SK-N-SH (cell line): Measurements from ENCODE around the gene YIPF5. TPM values are rescaled to one million over a fixed set of nuclear protein-coding genes. Genes with fewer than 3 reads are reported as not detected.

Experiments used
- CTCF ChIA-PET: fragments of 300-600, 350-600 bp; formaldehyde crosslinking; extraction: SDS; loops from one replicate; lab custom pipeline; 2021; lab: Yijun Ruan, JAX
- POLR2A ChIA-PET: fragments of 350-600 bp; sonication (Branson Sonifier 250); formaldehyde crosslinking; extraction: SDS; loops from one replicate; lab custom pipeline; 2020; ENCODE audit warnings: antibody characterized with exemption, inconsistent platforms; lab: Yijun Ruan, JAX
- DNase-seq: peaks from one replicate; pipeline ENCODE4 v3.0.0; 2012
- H2AFZ ChIP-seq: fragments of 200-600 bp; sonication (generic); 2 replicates; pipeline ENCODE4 v1.8.1; 2016; ENCODE audit warnings: antibody characterized with exemption, mild to moderate bottlenecking, low read depth
- H3F3A ChIP-seq: fragments of 200-600 bp; sonication (generic); replicated peaks from 2 replicates; pipeline ENCODE3; 2016; ENCODE audit warnings: antibody characterized with exemption, mild to moderate bottlenecking; ENCODE audit not compliant: insufficient read depth
- H3K27ac ChIP-seq, 2 experiments: fragments of 200-500 bp in 1 of 2; fragments of 200-600 bp in 1 of 2; sonication (Bioruptor generic) in 1 of 2; sonication (generic), shearing (Covaris generic) in 1 of 2; 2 replicates each; pipeline versions ENCODE4 v1.5.1 to v1.6.1; 2014 to 2016; ENCODE audit warnings: low read depth in 2 of 2, inconsistent platforms in 1 of 2, low read length in 1 of 2, mild to moderate bottlenecking in 1 of 2, mixed read lengths in 1 of 2
- H3K27me3 ChIP-seq: fragments of 200-600 bp; sonication (generic), shearing (Covaris generic); 2 replicates; pipeline ENCODE4 v1.6.1; 2016; ENCODE audit warnings: mixed run types; ENCODE audit not compliant: insufficient read depth
- H3K36me3 ChIP-seq, 2 experiments: fragments of 200-500 bp in 1 of 2; fragments of 200-600 bp in 1 of 2; sonication (Bioruptor generic) in 1 of 2; sonication (generic) in 1 of 2; replicated peaks in 1 of 2; 2 replicates each; pipeline versions ENCODE3 to v1.5.1; 2014 to 2016; ENCODE audit warnings: low read length in 1 of 2, mild to moderate bottlenecking in 1 of 2; ENCODE audit not compliant: insufficient read depth in 2 of 2, control insufficient read depth in 1 of 2
- H3K4me1 ChIP-seq, 2 experiments: fragments of 200-500 bp in 1 of 2; fragments of 200-600 bp in 1 of 2; sonication (Bioruptor generic) in 1 of 2; sonication (generic), shearing (Covaris generic) in 1 of 2; 2 replicates each; pipeline versions ENCODE4 v1.5.1 to v1.6.1; 2014 to 2016; ENCODE audit warnings: low read depth in 1 of 2, low read length in 1 of 2, mixed run types in 1 of 2; ENCODE audit not compliant: insufficient read depth in 2 of 2, control insufficient read depth in 1 of 2
- H3K4me2 ChIP-seq: fragments of 200-600 bp; sonication (generic), shearing (Covaris generic); 2 replicates; pipeline ENCODE4 v1.6.1; 2017; ENCODE audit warnings: mixed run types
- H3K4me3 ChIP-seq, 2 experiments: fragments of 200-500 bp in 1 of 2; fragments of 200-600 bp in 1 of 2; sonication (Bioruptor generic) in 1 of 2; sonication (generic), shearing (Covaris generic) in 1 of 2; 2 replicates each; pipeline versions ENCODE4 v1.5.1 to v1.8.1; 2014 to 2016; ENCODE audit warnings: low read depth in 2 of 2, inconsistent platforms in 1 of 2, low read length in 1 of 2, mild to moderate bottlenecking in 1 of 2, mixed read lengths in 1 of 2, moderate library complexity in 1 of 2
- H3K79me2 ChIP-seq: fragments of 200-600 bp; sonication (generic); 2 replicates; pipeline ENCODE4 v1.8.1; 2017; ENCODE audit warnings: mild to moderate bottlenecking; ENCODE audit not compliant: insufficient read depth
- H3K9ac ChIP-seq: fragments of 200-600 bp; sonication (generic); 2 replicates; pipeline ENCODE4 v1.6.1; 2017; ENCODE audit warnings: mixed run types
- H3K9me2 ChIP-seq: fragments of 200-600 bp; sonication (generic); 2 replicates; pipeline ENCODE4 v1.6.1; 2017; ENCODE audit warnings: mixed run types
- H3K9me3 ChIP-seq: fragments of 200-600 bp; sonication (generic); 2 replicates; pipeline ENCODE4 v1.6.1; 2017; ENCODE audit warnings: mixed run types, mild to moderate bottlenecking, moderate library complexity
- H4K20me1 ChIP-seq: fragments of 200-600 bp; sonication (generic); 2 replicates; pipeline ENCODE4 v1.6.1; 2017; ENCODE audit warnings: mild to moderate bottlenecking, mixed run types; ENCODE audit not compliant: insufficient read depth
- EZH2phosphoT487 ChIP-seq: fragments of 200-600 bp; sonication (generic); IDR thresholded peaks from 2 replicates; pipeline ENCODE4 v1.6.1; 2017; ENCODE audit warnings: low read depth, mixed run types, mild to moderate bottlenecking, antibody characterized with exemption, moderate library complexity, borderline replicate concordance
- IRF3 ChIP-seq: fragments of 150-350 bp; IDR thresholded peaks from 2 replicates; pipeline ENCODE4 v1.6.1; 2016; ENCODE audit warnings: mild to moderate bottlenecking, low read depth, low read length
- MAX ChIP-seq: IDR thresholded peaks from 2 replicates; pipeline ENCODE4 v1.4.0; 2012; ENCODE audit warnings: low read depth
- MXI1 ChIP-seq: IDR thresholded peaks from 2 replicates; pipeline ENCODE4 v1.6.1; 2012; ENCODE audit warnings: mild to moderate bottlenecking, low read depth, low read length, improper control_type of control experiment
- NFIC ChIP-seq: IDR thresholded peaks from 2 replicates; pipeline ENCODE4 v1.4.0; 2012; ENCODE audit warnings: borderline replicate concordance
- POLR2AphosphoS5 ChIP-seq: IDR thresholded peaks from 2 replicates; pipeline ENCODE4 v1.6.1; 2012; ENCODE audit warnings: low read depth, low read length
- RAD21 ChIP-seq: IDR thresholded peaks from 2 replicates; pipeline ENCODE4 v1.6.1; 2012; ENCODE audit warnings: mild to moderate bottlenecking, low read length
- RCOR1 ChIP-seq: fragments of 150-350 bp; IDR thresholded peaks from 2 replicates; pipeline ENCODE4 v1.6.1; 2017; ENCODE audit warnings: antibody characterized with exemption, low read length
- REST ChIP-seq: IDR thresholded peaks from 2 replicates; pipeline ENCODE4 v1.6.1; 2012; ENCODE audit warnings: mild to moderate bottlenecking, low read depth, low read length, moderate library complexity
- SIN3A ChIP-seq: IDR thresholded peaks from 2 replicates; pipeline ENCODE4 v1.6.1; 2012; ENCODE audit warnings: low read depth, mild to moderate bottlenecking, low read length, moderate library complexity, borderline replicate concordance
- TAF1 ChIP-seq: IDR thresholded peaks from 2 replicates; pipeline ENCODE4 v1.6.1; 2012; ENCODE audit warnings: low read depth, mild to moderate bottlenecking, low read length, moderate library complexity, borderline replicate concordance
- TCF12 ChIP-seq: IDR thresholded peaks from 2 replicates; pipeline ENCODE4 v1.4.0; 2012
- USF1 ChIP-seq: IDR thresholded peaks from 2 replicates; pipeline ENCODE4 v1.4.0; 2012; ENCODE audit warnings: low read depth, borderline replicate concordance
- YY1 ChIP-seq: IDR thresholded peaks from 2 replicates; pipeline ENCODE4 v1.4.0; 2012; ENCODE audit warnings: low read depth, mild to moderate bottlenecking
- ZBTB33 ChIP-seq: IDR thresholded peaks from 2 replicates; pipeline ENCODE4 v1.4.0; 2012; ENCODE audit warnings: low read depth, borderline replicate concordance
- WGBS: methylation state at CpG from one replicate; pipeline ENCODE4 v1.1.6; 2017; ENCODE audit warnings: low lambda C conversion rate; 5-methylcytosine and 5-hydroxymethylcytosine counted together
- polyA plus RNA-seq, 3 experiments: library from polyadenylated mRNA; depleted of rRNA; stranded (reverse); fragments of >200 nt; gene quantifications; 2 replicates each; pipeline ENCODE4 v1.2.3, GENCODE V29; 2012

YIPF5 gene
- polyA plus RNA-seq, 1 of the 3 experiments (the other 2 are of a cell fraction) = 36.2 TPM

- Histone ChIP-seq H3K9me2 (no peaks in the 10 kb centered on the region), H3K4me3 (no peak overlapping the region), H3K4me2 (no peak overlapping the region), H3F3A (no peaks in the 10 kb centered on the region), H3K9me3 (no peaks in the 10 kb centered on the region), H4K20me1 (no peaks in the 10 kb centered on the region), H3K79me2 (no peaks in the 10 kb centered on the region), H3K4me1 (no peaks in the 10 kb centered on the region; a peak in 2 of 4 replicates), H3K36me3 (no peaks in the 10 kb centered on the region), H2AFZ (no peak overlapping the region), H3K27me3 (no peaks in the 10 kb centered on the region), H3K27ac (no peak overlapping the region), H3K9ac (no peak overlapping the region)
- WGBS = 18% methylated on average over 1 of the region's 1 CpG
- no peak for DNase-seq
- TF ChIP-seq MAX (no peak), EZH2phosphoT487 (no peak), RCOR1 (no peak), TAF1 (no peak), IRF3 (no peak), POLR2AphosphoS5 (no peak), YY1 (no peak), MXI1 (no peak), RAD21 (no peak), REST (no peak), TCF12 (no peak), USF1 (no peak), NFIC (no peak), SIN3A (no peak), ZBTB33 (no peak)
- CTCF ChIA-PET = no interaction called here
- POLR2A ChIA-PET = no interaction called here
These were observed 40.2 kb upstream of the YIPF5 start for GRCh38 chr5:144210655-144211054.
